Trophoblast cell (in vitro differentiated cells and primary cell): ENCODE results near the gene TRAF2.

Experiments used
- DNase-seq, 2 donors: peaks; one replicate each; pipeline ENCODE4 v3.0.0-alpha.2; 2016
- H2AFZ ChIP-seq: 2 replicates; pipeline ENCODE4 v1.6.1; 2013; ENCODE audit warnings: low read length, moderate library complexity, mild to moderate bottlenecking; ENCODE audit not compliant: insufficient read depth, poor library complexity
- H2AK5ac ChIP-seq: 2 replicates; pipeline ENCODE4 v1.6.1; 2013; ENCODE audit warnings: mild to moderate bottlenecking, low read length
- H2BK120ac ChIP-seq: 2 replicates; pipeline ENCODE4 v1.6.1; 2013; ENCODE audit warnings: low read length, mild to moderate bottlenecking, moderate library complexity; ENCODE audit not compliant: insufficient read depth, poor library complexity
- H2BK12ac ChIP-seq: 2 replicates; pipeline ENCODE4 v1.6.1; 2013; ENCODE audit warnings: mild to moderate bottlenecking, low read length, moderate library complexity
- H2BK5ac ChIP-seq: 2 replicates; pipeline ENCODE4 v1.6.1; 2013; ENCODE audit warnings: low read length, low read depth, moderate library complexity, mild to moderate bottlenecking; ENCODE audit not compliant: poor library complexity
- H3K14ac ChIP-seq: 2 replicates; pipeline ENCODE4 v1.6.1; 2013; ENCODE audit warnings: mild to moderate bottlenecking, low read length
- H3K18ac ChIP-seq: 2 replicates; pipeline ENCODE4 v1.6.1; 2013; ENCODE audit warnings: mild to moderate bottlenecking, low read length
- H3K23ac ChIP-seq: 2 replicates; pipeline ENCODE4 v1.6.1; 2013; ENCODE audit warnings: low read length
- H3K27ac ChIP-seq: 2 replicates; pipeline ENCODE4 v1.5.1; 2013; ENCODE audit warnings: low read depth, mild to moderate bottlenecking, inconsistent platforms, low read length, moderate library complexity
- H3K27me3 ChIP-seq: 2 replicates; pipeline ENCODE4 v1.6.1; 2013; ENCODE audit warnings: inconsistent platforms, mild to moderate bottlenecking, low read length, moderate library complexity; ENCODE audit not compliant: insufficient read depth
- H3K36me3 ChIP-seq, 2 experiments: 1 replicate in 1 of 2; 2 replicates in 1 of 2; pipeline ENCODE4 v1.6.1; 2013; ENCODE audit warnings: low read length in 2 of 2, mild to moderate bottlenecking in 2 of 2, moderate library complexity in 1 of 2; ENCODE audit not compliant: insufficient read depth in 2 of 2, control insufficient read depth in 1 of 2
- H3K4ac ChIP-seq: 2 replicates; pipeline ENCODE4 v1.6.1; 2013; ENCODE audit warnings: low read depth, mild to moderate bottlenecking, low read length, moderate library complexity
- H3K4me1 ChIP-seq, 2 experiments: 1 replicate in 1 of 2; 2 replicates in 1 of 2; pipeline ENCODE4 v1.6.1; 2013; ENCODE audit warnings: low read length in 2 of 2, mild to moderate bottlenecking in 2 of 2, moderate library complexity in 1 of 2; ENCODE audit not compliant: insufficient read depth in 2 of 2, control insufficient read depth in 1 of 2
- H3K4me2 ChIP-seq: 2 replicates; pipeline ENCODE4 v1.6.1; 2013; ENCODE audit warnings: inconsistent platforms, mild to moderate bottlenecking, low read length, moderate library complexity
- H3K4me3 ChIP-seq: 2 replicates; pipeline ENCODE4 v1.5.1; 2013; ENCODE audit warnings: mild to moderate bottlenecking, low read depth, low read length, inconsistent platforms
- H3K79me1 ChIP-seq: one replicate; pipeline ENCODE4 v1.6.1; 2013; ENCODE audit warnings: low read length
- H3K79me2 ChIP-seq: 2 replicates; pipeline ENCODE4 v1.6.1; 2013; ENCODE audit warnings: low read length, mild to moderate bottlenecking; ENCODE audit not compliant: control insufficient read depth, insufficient read depth, poor library complexity
- H3K9ac ChIP-seq: 2 replicates; pipeline ENCODE4 v1.6.1; 2013; ENCODE audit warnings: mild to moderate bottlenecking, low read length
- H3K9me3 ChIP-seq: 2 replicates; pipeline ENCODE4 v1.6.1; 2013; ENCODE audit warnings: low read depth, mild to moderate bottlenecking, control low read depth, inconsistent platforms, low read length; ENCODE audit not compliant: insufficient read depth
- H4K12ac ChIP-seq: 2 replicates; pipeline ENCODE4 v1.6.1; 2013; ENCODE audit warnings: low read depth, mild to moderate bottlenecking, low read length, moderate library complexity
- H4K8ac ChIP-seq: 2 replicates; pipeline ENCODE4 v1.6.1; 2013; ENCODE audit warnings: low read depth, mild to moderate bottlenecking, low read length, moderate library complexity
- H4K91ac ChIP-seq: one replicate; pipeline ENCODE4 v1.6.1; 2013; ENCODE audit warnings: low read depth, mild to moderate bottlenecking, low read length, moderate library complexity
- WGBS: extraction: QIAGEN DNeasy Blood & Tissue Kit; methylation state at CpG from one replicate; pipeline ENCODE4 v1.1.7; 2013; ENCODE audit warnings: missing lambda C conversion rate; ENCODE audit not compliant: insufficient read length, insufficient coverage; ENCODE audit errors: extremely low coverage; 5-methylcytosine and 5-hydroxymethylcytosine counted together

TRAF2 gene

DNA sequence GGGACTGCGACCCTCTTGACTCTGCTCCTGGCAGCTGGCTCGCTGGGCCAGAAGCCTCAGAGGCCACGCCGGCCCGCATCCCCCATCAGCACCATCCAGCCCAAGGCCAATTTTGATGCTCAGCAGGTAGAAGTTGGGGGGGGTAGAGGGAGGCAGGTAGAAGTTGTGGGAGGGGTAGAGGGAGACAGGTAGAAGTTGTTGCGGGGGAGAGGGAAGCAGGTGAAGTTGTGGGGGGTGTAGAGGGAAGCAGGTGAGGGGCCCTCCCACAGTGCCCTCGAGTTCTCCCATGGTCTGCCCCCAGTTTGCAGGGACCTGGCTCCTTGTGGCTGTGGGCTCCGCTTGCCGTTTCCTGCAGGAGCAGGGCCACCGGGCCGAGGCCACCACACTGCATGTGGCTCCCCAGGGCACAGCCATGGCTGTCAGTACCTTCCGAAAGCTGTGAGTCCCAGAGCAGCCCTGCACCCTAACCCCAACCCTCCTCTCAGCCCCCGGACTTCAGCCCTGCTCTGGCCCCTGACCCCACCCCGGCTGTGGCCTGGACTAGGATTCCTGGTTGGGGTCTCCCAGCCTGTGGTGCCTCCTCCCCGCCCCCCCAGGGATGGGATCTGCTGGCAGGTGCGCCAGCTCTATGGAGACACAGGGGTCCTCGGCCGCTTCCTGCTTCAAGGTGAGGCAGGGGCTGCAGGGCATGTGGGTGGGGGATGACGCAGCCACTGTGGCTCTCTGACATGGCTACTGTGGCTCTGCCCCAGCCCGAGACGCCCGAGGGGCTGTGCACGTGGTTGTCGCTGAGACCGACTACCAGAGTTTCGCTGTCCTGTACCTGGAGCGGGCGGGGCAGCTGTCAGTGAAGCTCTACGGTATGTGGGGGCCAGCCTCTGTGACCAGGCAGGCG is 59.3 kb downstream of the TRAF2 start:
- no peak overlapping the region for H2AFZ ChIP-seq
- H3K4ac ChIP-seq, result no peak overlapping the region
- no peak overlapping the region for H3K9ac ChIP-seq
- no peaks in the 10 kb centered on the region for H3K27me3 ChIP-seq
- peak overlapping the region; percentile 78 for H2AK5ac ChIP-seq
- no peak overlapping the region for H2BK12ac ChIP-seq
- no peak overlapping the region for H3K18ac ChIP-seq
- DNase-seq, result peak; percentile 29 to 54
- peaks cover 19% of the 10 kb centered on the region for H3K79me1 ChIP-seq
- H4K91ac ChIP-seq, result peak overlapping the region; percentile 41
- H3K4me2 ChIP-seq, result no peak overlapping the region
- no peak overlapping the region for H3K4me3 ChIP-seq
- H3K36me3 ChIP-seq, result peaks cover 28 to 29% of the 10 kb centered on the region in 2 experiments
- H4K8ac ChIP-seq, result no peak overlapping the region
- WGBS, result 100% methylated on average over 1 of the region's 30 CpGs
- H3K9me3 ChIP-seq, result peaks cover 4% of the 10 kb centered on the region
- peaks cover 15 to 21% of the 10 kb centered on the region in 2 experiments for H3K4me1 ChIP-seq
- peaks cover 16% of the 10 kb centered on the region for H3K79me2 ChIP-seq
- no peak overlapping the region for H3K23ac ChIP-seq
- no peak overlapping the region for H2BK120ac ChIP-seq
- peak overlapping the region; percentile 41 for H3K14ac ChIP-seq
- H4K12ac ChIP-seq, result no peak overlapping the region
- no peak overlapping the region for H2BK5ac ChIP-seq
- no peak overlapping the region for H3K27ac ChIP-seq

- H2BK5ac ChIP-seq, result no peak overlapping the region
- no peak overlapping the region for H2AK5ac ChIP-seq
- H2BK120ac ChIP-seq, result no peak overlapping the region
- DNase-seq, result no peak
- H4K91ac ChIP-seq, result peak overlapping the region; percentile 15
- H3K27me3 ChIP-seq, result no peaks in the 10 kb centered on the region
- H3K36me3 ChIP-seq, result peaks cover 20% of the 10 kb centered on the region in 2 experiments
- no peak overlapping the region for H3K18ac ChIP-seq
- WGBS, result no CpG with 5 or more reads among the region's 27 CpGs
- H4K8ac ChIP-seq, result no peak overlapping the region
- H3K79me1 ChIP-seq, result peaks cover 19% of the 10 kb centered on the region
- H4K12ac ChIP-seq, result no peak overlapping the region
- H3K9me3 ChIP-seq, result peaks cover 3% of the 10 kb centered on the region
- H3K79me2 ChIP-seq, result peaks cover 16% of the 10 kb centered on the region
- no peak overlapping the region for H2BK12ac ChIP-seq
- H3K23ac ChIP-seq, result no peak overlapping the region
- no peak overlapping the region for H3K27ac ChIP-seq
- H3K4me3 ChIP-seq, result no peak overlapping the region
- H3K14ac ChIP-seq, result no peak overlapping the region
- no peak overlapping the region for H3K9ac ChIP-seq
- peaks cover 15 to 23% of the 10 kb centered on the region in 2 experiments for H3K4me1 ChIP-seq
- no peak overlapping the region for H2AFZ ChIP-seq
- H3K4me2 ChIP-seq, result no peak overlapping the region
- H3K4ac ChIP-seq, result no peak overlapping the region
Measured at GRCh38 chr9:136946228-136947027, 60.1 kb downstream of the TRAF2 start.

- no peak overlapping the region for H3K27ac ChIP-seq
- H4K12ac ChIP-seq, result no peak overlapping the region
- H3K79me1 ChIP-seq, result peaks cover 19% of the 10 kb centered on the region
- no peak overlapping the region for H3K4me2 ChIP-seq
- peaks cover 16% of the 10 kb centered on the region for H3K79me2 ChIP-seq
- H3K4ac ChIP-seq, result no peak overlapping the region
- peaks cover 3% of the 10 kb centered on the region for H3K9me3 ChIP-seq
- H2BK5ac ChIP-seq, result no peak overlapping the region
- H4K8ac ChIP-seq, result no peak overlapping the region
- H3K27me3 ChIP-seq, result no peaks in the 10 kb centered on the region
- H3K18ac ChIP-seq, result no peak overlapping the region
- no CpG with 5 or more reads among the region's 26 CpGs for WGBS
- no peak overlapping the region for H3K23ac ChIP-seq
- no peak overlapping the region for H2AK5ac ChIP-seq
- H3K36me3 ChIP-seq, result peaks cover 11 to 12% of the 10 kb centered on the region in 2 experiments
- H3K4me3 ChIP-seq, result no peak overlapping the region
- peak overlapping the region; percentile 33 for H2BK120ac ChIP-seq
- DNase-seq, result no peak
- no peak overlapping the region for H3K9ac ChIP-seq
- no peak overlapping the region for H3K14ac ChIP-seq
- H4K91ac ChIP-seq, result no peak overlapping the region
- no peak overlapping the region for H2BK12ac ChIP-seq
- no peak overlapping the region for H2AFZ ChIP-seq
- peaks cover 15 to 23% of the 10 kb centered on the region in 2 experiments for H3K4me1 ChIP-seq
Measured at GRCh38 chr9:136947028-136947891, 60.9 kb downstream of the TRAF2 start.

DNA sequence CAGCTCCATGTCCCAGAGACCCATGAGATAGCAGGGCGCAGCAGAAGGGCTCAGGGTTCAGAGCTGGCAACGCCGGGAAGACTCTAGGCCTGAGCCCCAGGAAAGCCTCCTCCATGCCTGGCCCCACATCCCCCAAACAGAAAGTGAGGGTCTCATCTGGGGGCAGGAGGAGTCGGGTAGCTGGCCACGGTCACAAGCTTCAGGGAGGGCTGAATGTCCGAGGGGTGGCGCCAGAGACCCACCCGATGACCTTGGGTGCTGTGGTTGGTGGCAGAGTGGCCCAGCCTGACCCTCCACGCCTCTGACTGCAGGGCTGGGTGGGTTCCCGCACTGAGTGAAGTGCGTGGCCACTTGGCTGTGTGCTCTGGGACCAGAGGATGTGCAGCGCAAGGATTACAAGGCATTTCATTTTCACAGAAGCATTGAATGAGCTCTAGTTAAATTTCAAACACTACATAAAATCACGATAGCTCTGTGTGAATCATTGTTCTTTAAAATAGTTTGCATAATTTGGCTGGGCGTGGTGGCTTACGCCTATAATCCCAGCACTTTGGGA is 61.7 kb downstream of the TRAF2 start:
- Histone ChIP-seq H4K8ac (no peak overlapping the region), H3K79me1 (peaks cover 19% of the 10 kb centered on the region), H3K14ac (no peak overlapping the region), H3K27ac (no peak overlapping the region), H3K18ac (no peak overlapping the region), H3K9me3 (peaks cover 3% of the 10 kb centered on the region), H2AK5ac (no peak overlapping the region), H3K4ac (no peak overlapping the region), H2AFZ (no peak overlapping the region), H3K4me3 (no peak overlapping the region), H3K27me3 (no peaks in the 10 kb centered on the region), H2BK5ac (no peak overlapping the region), H3K36me3 (peaks cover 4% of the 10 kb centered on the region in 2 experiments), H4K91ac (no peak overlapping the region), H3K9ac (no peak overlapping the region), H3K23ac (no peak overlapping the region), H2BK120ac (peak overlapping the region; percentile 33), H3K4me1 (peaks cover 12 to 20% of the 10 kb centered on the region in 2 experiments), H2BK12ac (no peak overlapping the region), H3K79me2 (peaks cover 16% of the 10 kb centered on the region), H4K12ac (no peak overlapping the region), H3K4me2 (no peak overlapping the region)
- WGBS, result no CpG with 5 or more reads among the region's 15 CpGs
- peak; percentile 18 to 48 for DNase-seq
